ENCODE measurements around the gene DDX3X. TPM values are rescaled to one million over a fixed set of nuclear protein-coding genes. Genes with fewer than 3 reads are reported as not detected.

Gene DDX3X
- polyA plus RNA-seq, 3 donors = 165 to 280 (median 200) TPM

GRCh38 chrX:41336447-41336846, 2.5 kb downstream of the DDX3X start:
- H3K4me3 ChIP-seq (replicated peaks in 1 of 3; ENCODE audit: low read depth in 2 of 3, low read length in 3 of 3) = peak overlapping the region; percentile 79 to 88 (median 84)
- no peaks in the 10 kb centered on the region for H3K27me3 ChIP-seq (ENCODE audit: control insufficient read depth in 2 of 2, insufficient read depth in 2 of 2, low read length in 2 of 2)
- peak overlapping the region; percentile 92 to 94 for H3K4me3 Mint-ChIP-seq
- no peak for DNase-seq
- peaks cover 0 to 16% (median 0%) of the 10 kb centered on the region in 3 donors for H3K27me3 Mint-ChIP-seq (ENCODE audit: low read depth in 3 of 3)
- H3K4me1 Mint-ChIP-seq = peaks cover 34% of the 10 kb centered on the region
- peak overlapping the region in 6 of 7 donors; percentile 37 to 100 (median 100) for H3K27ac Mint-ChIP-seq
- intact Hi-C loops (cut with micrococcal nuclease) = loop anchor here (5.0 to 10.0 kb wide), 2 partner anchors 46 to 62 kb away; no protein-coding TSS in a partner anchor
- peak overlapping the region; percentile 35 to 93 for H3K27ac ChIP-seq (ENCODE audit: low read depth in 1 of 2, low read length in 2 of 2)
- no peaks in the 10 kb centered on the region for H3K9me3 ChIP-seq (replicated peaks in 1 of 2; ENCODE audit: control insufficient read depth in 1 of 2, insufficient read depth in 1 of 2, low read length in 2 of 2)
- H4K20me1 ChIP-seq (ENCODE audit: insufficient read depth, low read length) = peaks cover 71% of the 10 kb centered on the region
- peaks cover 30 to 55% of the 10 kb centered on the region in 2 donors for H3K36me3 Mint-ChIP-seq
- peaks cover 25 to 42% of the 10 kb centered on the region in 2 donors for H3K36me3 ChIP-seq (replicated peaks in 1 of 2; ENCODE audit: control insufficient read depth in 1 of 2, insufficient read depth in 2 of 2, low read length in 2 of 2)
- H2AFZ ChIP-seq (ENCODE audit: insufficient read depth, low read depth, low read length, poor library complexity, severe bottlenecking) = no peak overlapping the region
- H3K4me2 ChIP-seq (replicated peaks; ENCODE audit: extremely low read depth, low read length, poor library complexity, severe bottlenecking) = peak overlapping the region; percentile 91
- H3K79me2 ChIP-seq (ENCODE audit: insufficient read depth, low read length) = peaks cover 76% of the 10 kb centered on the region
- WGBS (ENCODE audit: insufficient coverage) = no CpG with 5 or more reads among the region's 7 CpGs
- H3K4me1 ChIP-seq (ENCODE audit: control insufficient read depth in 1 of 2, insufficient read depth in 2 of 2, low read length in 2 of 2) = peaks cover 23 to 80% of the 10 kb centered on the region in 2 donors
- peak overlapping the region; percentile 97 for H3K9ac ChIP-seq (ENCODE audit: insufficient read depth, low read length, poor library complexity, severe bottlenecking)
- TF ChIP-seq CTCF (IDR thresholded peaks at IDR 0.05) = no peak
- peaks cover 0 to 6% (median 0%) of the 10 kb centered on the region in 7 donors for H3K9me3 Mint-ChIP-seq

DNA sequence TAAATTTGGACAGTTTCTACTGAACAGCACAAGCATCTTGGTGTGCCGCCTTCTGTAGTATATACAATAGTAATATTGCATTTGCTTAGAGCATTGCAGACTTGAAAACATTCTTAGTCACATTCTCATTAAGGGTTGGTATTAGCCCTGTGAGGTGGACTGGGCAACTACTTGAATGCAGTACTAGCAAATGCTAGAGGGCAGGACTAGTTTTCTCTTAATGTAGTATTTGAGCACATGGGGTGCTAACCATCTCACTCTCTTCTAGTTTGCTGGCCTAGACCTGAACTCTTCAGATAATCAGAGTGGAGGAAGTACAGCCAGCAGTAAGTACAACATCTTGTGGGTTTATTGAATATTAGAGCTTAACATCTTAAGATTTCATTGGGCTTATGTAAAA, 3.2 kb downstream of the DDX3X start:
- peaks cover 37 to 62% of the 10 kb centered on the region in 2 donors for H3K36me3 Mint-ChIP-seq
- Histone ChIP-seq H3K4me1 (ENCODE audit: control insufficient read depth in 1 of 2, insufficient read depth in 2 of 2, low read length in 2 of 2) (peaks cover 18 to 73% of the 10 kb centered on the region in 2 donors), H4K20me1 (ENCODE audit: insufficient read depth, low read length) (peaks cover 78% of the 10 kb centered on the region)

More for the DNA sequence above, 3.2 kb downstream of the DDX3X start:
- peak overlapping the region; percentile 79 to 88 (median 84) for H3K4me3 ChIP-seq (replicated peaks in 1 of 3; ENCODE audit: low read depth in 2 of 3, low read length in 3 of 3)
- WGBS (ENCODE audit: insufficient coverage) = no CpG with 5 or more reads among the region's 1 CpG
- H3K9me3 ChIP-seq (replicated peaks in 1 of 2; ENCODE audit: control insufficient read depth in 1 of 2, insufficient read depth in 1 of 2, low read length in 2 of 2) = no peaks in the 10 kb centered on the region
- peaks cover 0 to 16% (median 0%) of the 10 kb centered on the region in 3 donors for H3K27me3 Mint-ChIP-seq (ENCODE audit: low read depth in 3 of 3)
- H3K4me3 Mint-ChIP-seq = peak overlapping the region; percentile 92 to 94
- H3K4me1 Mint-ChIP-seq = peaks cover 30% of the 10 kb centered on the region
- intact Hi-C loops (cut with micrococcal nuclease) = loop anchor here (5.0 to 10.0 kb wide), 2 partner anchors 45 to 62 kb away; no protein-coding TSS in a partner anchor
- peaks cover 0 to 6% (median 0%) of the 10 kb centered on the region in 7 donors for H3K9me3 Mint-ChIP-seq
- peaks cover 32 to 49% of the 10 kb centered on the region in 2 donors for H3K36me3 ChIP-seq (replicated peaks in 1 of 2; ENCODE audit: control insufficient read depth in 1 of 2, insufficient read depth in 2 of 2, low read length in 2 of 2)
- TF ChIP-seq CTCF (IDR thresholded peaks at IDR 0.05) = no peak
- no peak overlapping the region for H2AFZ ChIP-seq (ENCODE audit: insufficient read depth, low read depth, low read length, poor library complexity, severe bottlenecking)
- no peak for DNase-seq
- H3K27ac ChIP-seq (ENCODE audit: low read depth in 1 of 2, low read length in 2 of 2) = no peak overlapping the region
- no peaks in the 10 kb centered on the region for H3K27me3 ChIP-seq (ENCODE audit: control insufficient read depth in 2 of 2, insufficient read depth in 2 of 2, low read length in 2 of 2)
- peaks cover 83% of the 10 kb centered on the region for H3K79me2 ChIP-seq (ENCODE audit: insufficient read depth, low read length)
- H3K9ac ChIP-seq (ENCODE audit: insufficient read depth, low read length, poor library complexity, severe bottlenecking) = peak overlapping the region; percentile 97
- peak overlapping the region; percentile 91 for H3K4me2 ChIP-seq (replicated peaks; ENCODE audit: extremely low read depth, low read length, poor library complexity, severe bottlenecking)
- peak overlapping the region in 3 of 7 donors; percentile 42 to 68 (median 68) for H3K27ac Mint-ChIP-seq
